HG02678 (cell line): ENCODE data around the gene LDLRAD3.
"Not testable (repeated sequence)": the region's sequence is repeated elsewhere in the genome, so short reads cannot be mapped to it uniquely, and the experiment has no call there.

Source experiments
- ATAC-seq: cut with Tn5 transposase; IDR thresholded peaks from one replicate; pipeline ENCODE4 v1.9.1; 2021; ENCODE audit warnings: mild to moderate bottlenecking, moderate library complexity; ENCODE audit not compliant: unreplicated experiment

LDLRAD3 gene

GRCh38 chr11:36153551-36153950 is 209.7 kb downstream of the LDLRAD3 start:
- no peak for ATAC-seq

DNA sequence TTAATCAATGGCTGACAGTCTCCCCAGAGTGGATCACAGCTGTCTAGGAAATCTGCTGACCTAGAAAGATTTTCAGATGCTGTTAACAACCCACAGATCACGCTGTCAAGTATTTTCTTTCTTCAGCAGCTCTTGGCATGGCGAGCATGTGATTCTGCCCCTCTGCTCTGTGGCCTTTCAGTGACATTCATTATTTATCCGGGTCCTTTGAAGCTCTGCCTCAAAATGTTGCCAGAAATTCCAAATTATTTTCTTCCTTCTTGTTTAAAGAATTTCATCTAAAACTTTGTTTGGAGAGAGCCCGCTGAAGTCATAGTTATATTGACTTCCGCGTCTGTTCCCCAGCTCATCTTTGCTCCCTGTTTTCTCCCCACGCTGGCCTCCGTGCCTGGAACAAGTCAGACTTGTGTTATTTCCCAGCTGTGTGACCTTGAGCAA is 211.3 kb downstream of the LDLRAD3 start:
- ATAC-seq = no peak

GRCh38 chr11:36155770-36156160 is 211.9 kb downstream of the LDLRAD3 start:
- ATAC-seq = no peak

DNA sequence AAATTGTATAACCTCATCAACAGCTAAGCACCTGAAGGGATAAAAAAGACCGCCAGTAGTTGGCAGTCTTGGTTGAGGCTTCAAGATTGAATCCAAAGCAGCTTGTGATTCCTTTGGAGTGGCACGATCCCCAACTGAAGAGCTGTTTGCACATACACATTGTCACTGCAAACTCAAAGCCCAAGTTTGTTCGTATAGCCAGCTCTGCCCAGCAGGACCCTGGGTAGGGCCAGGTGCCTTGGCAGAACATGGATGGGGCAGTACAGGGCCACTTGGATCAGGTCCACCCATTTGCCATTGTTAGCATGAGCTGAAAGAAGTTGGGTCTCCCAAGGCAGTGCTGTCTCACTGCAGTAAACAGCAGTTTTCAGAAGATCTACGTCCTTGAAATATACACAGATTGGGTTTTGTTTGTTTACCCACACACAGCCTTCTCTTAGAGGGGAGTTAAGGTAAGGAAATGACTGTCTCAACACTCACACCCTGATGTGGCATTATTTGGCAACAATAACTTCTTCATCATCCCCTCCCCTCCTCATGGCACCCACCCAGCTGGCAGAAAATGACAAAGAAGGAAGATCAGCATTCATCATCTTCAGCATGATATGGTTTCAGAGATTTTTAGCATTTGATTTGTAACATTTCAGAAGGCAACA is 212.4 kb downstream of the LDLRAD3 start:
- ATAC-seq = no peak

DNA sequence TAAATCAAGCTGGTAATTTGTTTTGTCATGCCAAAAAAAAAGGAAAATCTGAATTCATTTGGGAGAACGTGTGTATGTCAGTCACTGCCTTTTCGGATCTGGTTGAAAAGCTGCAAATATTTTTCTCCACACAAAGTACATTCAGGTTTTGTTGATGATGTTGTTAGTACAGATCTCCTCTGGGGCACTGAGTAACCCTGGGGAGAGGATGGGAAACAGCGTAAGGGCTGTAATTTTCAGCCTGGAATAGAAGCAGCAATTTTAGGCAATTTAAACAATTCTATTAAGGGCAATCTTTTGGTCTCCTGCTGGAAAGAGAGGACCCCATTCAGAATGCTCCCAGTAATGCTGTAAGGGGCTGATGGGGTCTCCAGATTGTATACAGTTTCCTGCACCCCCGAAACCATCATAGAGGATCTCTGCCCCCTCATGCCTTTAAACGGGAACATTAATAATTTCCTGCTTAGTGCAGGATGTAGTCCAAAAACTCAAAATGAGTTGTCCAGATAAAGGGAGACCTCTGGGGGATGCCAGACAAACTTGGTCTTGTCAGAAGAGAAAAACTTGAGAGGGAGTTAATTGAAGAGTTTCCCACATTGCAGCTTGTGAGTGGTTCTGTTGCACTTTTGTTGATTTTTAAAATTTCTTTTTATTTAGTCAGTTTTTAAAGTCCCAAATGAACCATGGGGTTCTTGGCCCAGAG is 213.1 kb downstream of the LDLRAD3 start:
- ATAC-seq = no peak

DNA sequence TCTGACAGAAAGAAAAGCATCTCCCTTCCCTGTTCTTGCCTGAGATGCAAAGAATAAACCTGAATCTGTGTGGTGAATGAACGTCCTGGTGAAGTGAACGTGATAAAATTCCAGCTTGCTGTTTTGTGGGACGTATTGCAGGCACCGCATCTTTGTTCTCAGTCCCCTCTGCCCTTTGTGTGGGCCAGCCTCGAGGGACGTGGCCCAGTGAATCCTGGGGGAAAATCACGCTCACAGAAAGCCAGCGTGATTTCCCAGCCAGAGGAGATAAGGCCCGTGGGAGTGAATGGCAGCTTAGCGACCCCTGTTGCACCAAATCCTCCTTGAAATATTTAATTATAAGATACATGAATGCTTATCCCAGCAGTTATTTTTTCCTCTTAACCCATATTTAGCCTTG is 216.2 kb downstream of the LDLRAD3 start:
- no peak for ATAC-seq

- no peak for ATAC-seq
These were observed 217.7 kb downstream of the LDLRAD3 start for GRCh38 chr11:36161572-36161971.

GRCh38 chr11:36162006-36162882 is 218.4 kb downstream of the LDLRAD3 start:
- no peak for ATAC-seq

DNA sequence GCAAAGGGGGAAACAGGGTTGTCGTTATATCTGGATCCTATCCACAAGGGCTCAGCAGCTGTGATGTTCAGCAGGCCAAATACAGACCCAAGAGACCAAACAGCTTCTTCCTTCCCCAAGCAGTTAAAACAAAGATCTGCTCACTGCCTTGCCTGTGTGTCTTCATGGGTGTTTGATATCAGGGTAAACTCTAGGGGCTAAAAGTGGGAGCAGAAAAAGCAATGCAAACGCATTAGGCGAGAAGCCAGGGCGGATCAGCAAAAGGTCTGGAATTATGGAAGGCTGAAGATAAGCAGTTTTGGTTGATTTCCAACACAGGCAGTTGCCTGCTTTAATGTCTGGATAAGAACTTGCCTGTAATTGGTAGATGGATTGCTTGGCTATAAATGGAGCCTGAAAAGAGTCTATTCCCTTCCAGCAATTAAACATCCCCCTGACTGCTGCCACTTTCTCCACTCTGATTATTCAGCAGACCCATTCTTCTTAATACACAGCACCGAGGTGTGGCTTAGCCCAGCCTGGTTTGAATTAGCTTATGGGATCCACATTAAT is 219.1 kb downstream of the LDLRAD3 start:
- ATAC-seq = no peak

GRCh38 chr11:36164506-36165250 is 220.8 kb downstream of the LDLRAD3 start:
- ATAC-seq = no peak

- ATAC-seq = no peak
These were observed 221.9 kb downstream of the LDLRAD3 start for GRCh38 chr11:36165621-36166397.

- ATAC-seq = no peak
These were observed 223.2 kb downstream of the LDLRAD3 start for GRCh38 chr11:36167073-36167472.

- ATAC-seq = no peak
These were observed 223.9 kb downstream of the LDLRAD3 start for GRCh38 chr11:36167729-36168128.

DNA sequence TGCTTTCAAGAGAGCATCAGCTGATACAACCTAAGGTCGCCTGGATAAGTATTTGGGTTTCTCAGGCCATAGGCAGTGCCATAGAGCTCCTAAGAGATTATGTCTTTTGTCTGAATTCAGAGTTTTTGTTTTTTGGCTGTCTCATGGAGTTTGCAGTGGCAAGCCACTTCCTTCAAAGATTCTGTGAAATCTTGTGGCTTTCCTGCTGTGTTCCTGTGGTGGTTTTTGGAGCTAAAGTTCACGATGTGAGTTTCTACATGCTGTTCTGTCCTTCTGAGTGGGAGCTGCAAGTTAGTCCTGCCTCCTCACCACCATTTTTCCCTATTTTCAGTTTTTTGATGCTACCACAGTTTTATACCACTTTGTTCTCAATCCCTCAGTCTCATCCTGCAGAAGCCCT is 234.0 kb downstream of the LDLRAD3 start:
- ATAC-seq = no peak

DNA sequence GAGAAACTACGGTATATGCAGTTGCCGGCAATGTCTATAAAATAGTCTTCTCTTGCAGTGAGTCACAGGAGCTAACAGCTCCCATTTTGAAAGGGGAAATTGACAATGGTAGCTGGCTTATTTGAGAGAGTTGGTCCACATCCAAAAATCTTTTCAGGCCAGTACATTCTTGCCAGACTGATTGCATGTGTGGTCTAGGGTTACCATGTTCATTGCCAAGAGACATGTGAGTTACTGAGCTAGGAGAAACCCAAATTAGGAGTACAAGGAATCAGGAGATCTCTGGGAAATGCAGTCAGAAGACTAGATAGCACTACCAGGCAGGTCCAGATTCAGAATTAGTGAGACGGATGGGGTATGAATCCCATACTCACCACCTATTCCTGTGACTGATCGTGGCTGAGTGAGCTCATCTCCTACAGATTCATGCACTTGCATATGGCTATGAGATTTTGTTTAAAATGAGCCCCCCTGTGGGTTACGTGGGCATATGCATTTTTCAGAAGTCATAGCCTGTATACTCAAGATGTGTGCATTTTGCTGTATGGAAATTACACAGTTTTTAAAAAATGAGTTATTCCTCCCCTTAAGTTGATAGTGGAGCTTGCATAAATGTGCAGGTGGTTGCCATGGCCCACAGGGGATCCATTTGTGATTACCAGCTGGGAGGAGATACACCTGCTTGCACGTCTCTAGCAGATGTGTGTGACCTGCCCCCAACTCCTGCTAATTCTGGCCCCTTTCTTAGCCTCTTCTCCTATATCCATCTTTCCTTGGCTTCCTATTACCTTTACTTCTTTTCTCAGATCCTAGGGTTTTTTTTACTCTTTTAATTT is 242.7 kb downstream of the LDLRAD3 start:
- no peak for ATAC-seq

GRCh38 chr11:36187622-36188021 is 243.8 kb downstream of the LDLRAD3 start:
- ATAC-seq = no peak

DNA sequence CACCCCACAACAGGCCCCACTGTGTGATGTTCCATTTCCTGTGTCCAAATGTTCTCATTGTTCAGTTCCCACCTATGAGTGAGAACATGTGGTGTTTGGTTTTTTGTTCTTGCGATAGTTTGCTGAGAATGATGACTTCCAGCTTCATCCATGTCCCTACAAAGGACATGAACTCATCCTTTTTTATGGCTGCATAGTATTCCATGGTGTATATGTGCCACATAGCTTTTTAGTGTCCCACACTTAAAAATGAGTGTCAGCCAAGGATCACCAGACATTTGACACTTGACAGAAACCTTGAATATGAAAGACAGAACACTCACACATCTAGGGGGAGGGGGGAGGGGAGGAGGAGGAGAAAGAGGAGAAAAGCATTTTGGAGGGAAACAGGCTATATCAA is 245.9 kb downstream of the LDLRAD3 start:
- not testable (repeated sequence) for ATAC-seq

GRCh38 chr11:36191941-36192340 is 248.1 kb downstream of the LDLRAD3 start:
- ATAC-seq = no peak
